Measurements from ENCODE around the gene OSMR.

DNA sequence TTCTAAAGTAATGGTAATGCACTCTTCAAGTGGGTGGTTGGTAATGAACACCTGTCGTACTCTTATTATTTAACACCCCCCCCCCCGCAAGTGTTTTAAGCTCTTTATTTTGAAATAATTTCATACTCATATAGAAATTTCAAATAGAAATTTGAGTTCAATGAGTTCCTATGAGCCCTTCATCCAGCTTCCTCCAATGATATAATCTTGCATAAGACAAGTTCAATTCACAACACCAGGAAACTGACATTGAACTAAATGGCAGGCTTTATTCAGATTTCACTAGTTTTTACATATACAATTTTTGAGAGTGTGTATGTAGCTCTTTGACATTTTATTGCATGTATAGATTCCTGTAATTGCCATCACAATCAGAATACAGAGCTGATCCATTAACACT is 30.9 kb upstream of the OSMR start:
- TF ChIP-seq, protein P1, sequence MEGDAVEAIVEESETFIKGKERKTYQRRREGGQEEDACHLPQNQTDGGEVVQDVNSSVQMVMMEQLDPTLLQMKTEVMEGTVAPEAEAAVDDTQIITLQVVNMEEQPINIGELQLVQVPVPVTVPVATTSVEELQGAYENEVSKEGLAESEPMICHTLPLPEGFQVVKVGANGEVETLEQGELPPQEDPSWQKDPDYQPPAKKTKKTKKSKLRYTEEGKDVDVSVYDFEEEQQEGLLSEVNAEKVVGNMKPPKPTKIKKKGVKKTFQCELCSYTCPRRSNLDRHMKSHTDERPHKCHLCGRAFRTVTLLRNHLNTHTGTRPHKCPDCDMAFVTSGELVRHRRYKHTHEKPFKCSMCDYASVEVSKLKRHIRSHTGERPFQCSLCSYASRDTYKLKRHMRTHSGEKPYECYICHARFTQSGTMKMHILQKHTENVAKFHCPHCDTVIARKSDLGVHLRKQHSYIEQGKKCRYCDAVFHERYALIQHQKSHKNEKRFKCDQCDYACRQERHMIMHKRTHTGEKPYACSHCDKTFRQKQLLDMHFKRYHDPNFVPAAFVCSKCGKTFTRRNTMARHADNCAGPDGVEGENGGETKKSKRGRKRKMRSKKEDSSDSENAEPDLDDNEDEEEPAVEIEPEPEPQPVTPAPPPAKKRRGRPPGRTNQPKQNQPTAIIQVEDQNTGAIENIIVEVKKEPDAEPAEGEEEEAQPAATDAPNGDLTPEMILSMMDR (IDR thresholded peaks at IDR 0.05): no peak
- TF ChIP-seq CHD2 (IDR thresholded peaks at IDR 0.05; ENCODE audit: low read length, partially characterized antibody) (no peak), MXI1 (IDR thresholded peaks at IDR 0.05; ENCODE audit: low read depth, low read length) (no peak), RFX5 (IDR thresholded peaks at IDR 0.05; ENCODE audit: low read length) (no peak)

All from SK-N-SH (cell line).